ENCODE data around the gene GCN1. TPM values are rescaled to one million over a fixed set of nuclear protein-coding genes. Genes with fewer than 3 reads are reported as not detected.

GCN1 gene
- total RNA-seq, 4 donors from 2014 or later = 39.5 to 117 (median 63.7) TPM

DNA sequence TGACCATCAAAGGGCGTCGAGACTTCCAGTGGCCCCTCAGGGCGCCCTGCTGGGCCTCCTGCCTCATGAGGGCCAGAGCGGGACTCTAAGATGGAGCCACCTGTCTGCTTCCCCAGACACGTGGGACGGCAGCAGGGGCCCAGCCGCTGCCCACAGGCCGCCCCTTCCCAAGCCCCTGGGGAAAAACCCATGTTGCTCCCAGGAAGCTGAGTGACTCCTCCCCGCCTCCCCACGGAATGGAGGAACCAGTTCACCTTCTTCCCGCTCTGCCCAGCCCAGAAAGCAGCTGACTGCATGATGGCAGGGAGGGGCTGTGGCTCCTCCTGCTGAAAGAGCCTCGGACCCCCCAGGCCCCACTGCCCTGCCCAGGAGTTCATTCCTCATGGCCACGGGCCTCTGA lies 92.9 kb downstream of the GCN1 start:
- no peak for DNase-seq
- no peaks in the 10 kb centered on the region for H3K9me3 ChIP-seq
- 20 to 34% methylated on average over 1 to 2 of the region's 13 CpGs for WGBS, 2 donors
- no peaks in the 10 kb centered on the region for H3K27me3 ChIP-seq
- peak overlapping the region in 1 of 4 donors; percentile 31 for H3K4me3 ChIP-seq
- H3K27ac ChIP-seq = peak overlapping the region; percentile 62 to 82 (median 72)
- H3K36me3 ChIP-seq = peaks cover 33 to 100% (median 40%) of the 10 kb centered on the region in 3 donors
- intact Hi-C loops (cut with DNase I) = no loop called here
- TF ChIP-seq POLR2A (IDR thresholded peaks at IDR 0.05) = no peak
- TF ChIP-seq, protein P1, sequence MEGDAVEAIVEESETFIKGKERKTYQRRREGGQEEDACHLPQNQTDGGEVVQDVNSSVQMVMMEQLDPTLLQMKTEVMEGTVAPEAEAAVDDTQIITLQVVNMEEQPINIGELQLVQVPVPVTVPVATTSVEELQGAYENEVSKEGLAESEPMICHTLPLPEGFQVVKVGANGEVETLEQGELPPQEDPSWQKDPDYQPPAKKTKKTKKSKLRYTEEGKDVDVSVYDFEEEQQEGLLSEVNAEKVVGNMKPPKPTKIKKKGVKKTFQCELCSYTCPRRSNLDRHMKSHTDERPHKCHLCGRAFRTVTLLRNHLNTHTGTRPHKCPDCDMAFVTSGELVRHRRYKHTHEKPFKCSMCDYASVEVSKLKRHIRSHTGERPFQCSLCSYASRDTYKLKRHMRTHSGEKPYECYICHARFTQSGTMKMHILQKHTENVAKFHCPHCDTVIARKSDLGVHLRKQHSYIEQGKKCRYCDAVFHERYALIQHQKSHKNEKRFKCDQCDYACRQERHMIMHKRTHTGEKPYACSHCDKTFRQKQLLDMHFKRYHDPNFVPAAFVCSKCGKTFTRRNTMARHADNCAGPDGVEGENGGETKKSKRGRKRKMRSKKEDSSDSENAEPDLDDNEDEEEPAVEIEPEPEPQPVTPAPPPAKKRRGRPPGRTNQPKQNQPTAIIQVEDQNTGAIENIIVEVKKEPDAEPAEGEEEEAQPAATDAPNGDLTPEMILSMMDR (IDR thresholded peaks at IDR 0.05) = no peak
- peaks cover 33 to 50% (median 37%) of the 10 kb centered on the region in 3 donors for H3K4me1 ChIP-seq

DNA sequence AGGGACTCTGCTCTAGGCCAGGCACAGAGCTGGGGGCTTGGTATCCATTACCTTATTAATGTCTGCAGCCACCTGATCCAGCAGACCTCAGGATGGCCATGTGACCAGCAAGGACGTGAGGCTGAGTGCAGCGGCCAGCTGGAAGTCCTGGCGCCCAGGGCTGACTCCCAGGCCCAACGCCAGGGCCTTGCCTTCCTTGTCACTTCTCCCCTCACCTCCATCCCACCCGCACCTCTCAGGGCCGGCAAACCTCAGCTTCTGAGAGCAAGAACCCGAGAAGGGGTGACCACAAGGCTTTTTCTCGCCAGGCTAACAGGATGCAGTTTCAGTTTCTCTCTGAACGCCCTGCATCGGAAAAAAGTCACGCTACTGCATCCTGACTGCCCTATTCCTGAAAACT lies 93.3 kb downstream of the GCN1 start:
- TF ChIP-seq, protein P1 (IDR thresholded peaks at IDR 0.05) = no peak
- no peak for TF ChIP-seq POLR2A (IDR thresholded peaks at IDR 0.05)
- no peaks in the 10 kb centered on the region for H3K9me3 ChIP-seq
- H3K4me3 ChIP-seq = peak overlapping the region in 1 of 4 donors; percentile 31
- intact Hi-C loops (cut with DNase I) = no loop called here
- no peak for DNase-seq
- H3K4me1 ChIP-seq = peaks cover 33 to 50% (median 37%) of the 10 kb centered on the region in 3 donors
- no peaks in the 10 kb centered on the region for H3K27me3 ChIP-seq
- 39 to 72% methylated on average over 10 to 11 of the region's 11 CpGs for WGBS, 2 donors
- H3K36me3 ChIP-seq = peaks cover 35 to 100% (median 43%) of the 10 kb centered on the region in 3 donors
- H3K27ac ChIP-seq = peak overlapping the region; percentile 62 to 82 (median 72)

DNA sequence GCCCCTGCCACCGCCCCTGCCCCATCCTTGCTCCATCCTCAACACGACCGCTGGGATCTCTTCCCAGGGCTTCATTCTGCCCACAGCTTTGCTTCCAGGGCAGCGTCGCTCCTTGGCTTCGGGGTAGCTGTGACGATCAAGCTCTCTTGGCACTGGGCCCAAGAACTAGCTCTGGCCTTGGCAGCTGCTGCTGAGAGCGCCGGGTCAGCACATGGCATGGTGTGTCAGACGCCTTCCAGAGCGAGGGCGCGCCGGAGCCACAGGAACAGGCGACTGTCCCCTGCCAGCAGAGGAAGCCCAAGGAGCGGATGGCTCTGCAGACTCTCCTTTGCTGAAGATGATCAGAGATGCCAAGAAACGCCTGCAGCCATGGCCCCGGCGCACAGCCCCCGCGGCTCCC lies 93.9 kb downstream of the GCN1 start:
- no peak overlapping the region for H3K4me3 ChIP-seq
- no peak for DNase-seq
- no peaks in the 10 kb centered on the region for H3K27me3 ChIP-seq
- intact Hi-C loops (cut with DNase I) = no loop called here
- no peaks in the 10 kb centered on the region for H3K9me3 ChIP-seq
- TF ChIP-seq, protein P1 (IDR thresholded peaks at IDR 0.05) = no peak
- no peak for TF ChIP-seq POLR2A (IDR thresholded peaks at IDR 0.05)
- peaks cover 33 to 50% (median 37%) of the 10 kb centered on the region in 3 donors for H3K4me1 ChIP-seq
- H3K27ac ChIP-seq = peak overlapping the region; percentile 62 to 82 (median 72)
- peaks cover 35 to 100% (median 44%) of the 10 kb centered on the region in 3 donors for H3K36me3 ChIP-seq
- 47 to 50% methylated on average over 2 to 6 of the region's 21 CpGs for WGBS, 2 donors

DNA sequence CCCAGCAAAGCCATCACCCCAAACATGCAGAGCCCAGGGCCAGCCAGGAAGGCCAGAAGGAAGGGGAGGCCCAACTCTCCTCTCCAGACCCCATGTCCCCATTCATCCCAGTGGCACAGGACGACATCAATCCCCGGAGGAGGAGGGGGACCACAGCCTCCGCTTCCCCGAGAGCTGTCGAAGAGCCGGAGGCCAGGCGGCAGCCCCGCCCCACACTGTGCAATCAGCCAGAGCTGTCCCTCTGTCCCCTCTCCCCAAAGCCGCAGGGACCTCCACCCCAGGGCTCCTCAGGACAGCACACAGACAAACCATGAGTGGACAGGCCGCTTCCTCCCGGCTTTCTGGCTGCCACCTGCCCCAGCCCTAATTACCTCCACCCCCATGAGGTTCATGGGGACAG lies 94.8 kb downstream of the GCN1 start:
- no peaks in the 10 kb centered on the region for H3K9me3 ChIP-seq
- no peaks in the 10 kb centered on the region for H3K27me3 ChIP-seq
- TF ChIP-seq POLR2A (IDR thresholded peaks at IDR 0.05) = no peak
- TF ChIP-seq, protein P1 (IDR thresholded peaks at IDR 0.05) = no peak
- peaks cover 33 to 52% (median 37%) of the 10 kb centered on the region in 3 donors for H3K4me1 ChIP-seq
- no peak overlapping the region for H3K4me3 ChIP-seq
- DNase-seq = no peak
- peak overlapping the region in 1 of 4 donors; percentile 79 for H3K27ac ChIP-seq
- intact Hi-C loops (cut with DNase I) = no loop called here
- peaks cover 38 to 100% (median 44%) of the 10 kb centered on the region in 3 donors for H3K36me3 ChIP-seq
- WGBS, 2 donors = 87% methylated on average over 3 of the region's 11 CpGs; no CpG with 5 or more reads in 1 of the 2 donors

DNA sequence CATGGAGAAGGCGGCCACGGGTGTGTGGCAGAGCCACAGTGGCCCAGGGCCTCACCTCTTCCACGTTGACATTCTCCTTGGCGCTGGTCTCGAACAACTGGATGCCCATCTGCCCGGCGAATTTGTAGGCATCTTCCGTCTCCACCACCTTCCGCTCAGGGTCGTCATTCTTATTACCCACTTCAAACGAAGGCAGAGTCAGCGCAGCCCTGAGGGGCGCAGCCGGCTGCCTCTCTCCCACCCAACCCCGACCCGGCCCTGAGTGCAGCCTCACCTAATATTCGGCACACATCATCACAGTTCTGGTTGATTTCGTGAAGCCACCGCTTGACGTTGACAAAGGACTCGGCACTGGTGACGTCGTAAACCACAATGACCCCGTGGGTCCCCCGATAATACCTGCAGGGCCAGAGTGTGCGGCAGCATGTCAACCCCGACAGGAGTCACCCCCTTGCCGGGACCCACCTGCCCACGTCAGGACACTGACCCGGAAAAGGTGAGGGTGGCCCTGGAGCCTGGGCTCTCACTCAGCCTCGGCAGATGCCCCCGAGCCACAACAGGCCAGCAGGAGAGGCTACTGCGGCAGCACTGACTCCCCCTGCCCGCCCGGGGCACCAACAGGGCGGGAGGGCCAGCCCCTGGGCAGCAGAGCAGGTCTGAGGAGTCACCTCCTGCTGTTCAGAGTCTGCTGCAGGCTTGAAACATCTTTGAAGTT lies 95.6 kb downstream of the GCN1 start:
- Histone ChIP-seq H3K4me3 (no peak overlapping the region), H3K9me3 (no peaks in the 10 kb centered on the region), H3K27me3 (no peaks in the 10 kb centered on the region), H3K4me1 (peaks cover 33 to 61% (median 37%) of the 10 kb centered on the region in 3 donors), H3K27ac (no peak overlapping the region), H3K36me3 (peaks cover 42 to 100% (median 44%) of the 10 kb centered on the region in 3 donors)
- TF ChIP-seq, protein P1 (IDR thresholded peaks at IDR 0.05) = no peak
- no peak for TF ChIP-seq POLR2A (IDR thresholded peaks at IDR 0.05)
- DNase-seq = no peak
- intact Hi-C loops (cut with DNase I) = no loop called here
- 92 to 93% methylated on average over 13 to 23 of the region's 36 CpGs for WGBS, 2 donors
